Small intestine (tissue), 16 donors: Measurements from ENCODE around the gene SART1. TPM values are rescaled to one million over a fixed set of nuclear protein-coding genes. Genes with fewer than 3 reads are reported as not detected.
A peak's percentile ranks its signal among the peaks of the same experiment; 100 is the strongest.

Source experiments
- DNase-seq, 2 donors: peaks; one replicate each; pipeline versions ENCODE4 v3.0.0 to v3.0.0-alpha.2; 2013
- FAIRE-seq: peaks from 2 replicates; lab custom pipeline; 2012; peaks lifted over from hg19 to GRCh38; lab: Jason Lieb, UNC
- H3K27ac ChIP-seq, 3 donors: one replicate each; pipeline ENCODE4 v1.5.1; 2013; ENCODE audit warnings: low read length in 2 of 3, mild to moderate bottlenecking in 2 of 3, control low read depth in 1 of 3, inconsistent platforms in 1 of 3, low read depth in 1 of 3, moderate library complexity in 1 of 3
- H3K27me3 ChIP-seq, 3 donors: one replicate each; pipeline ENCODE4 v1.6.1; 2013; ENCODE audit warnings: low read length in 3 of 3, inconsistent platforms in 1 of 3; ENCODE audit not compliant: control insufficient read depth in 3 of 3, insufficient read depth in 3 of 3
- H3K36me3 ChIP-seq, 3 donors: one replicate each; pipeline ENCODE4 v1.6.1; 2013; ENCODE audit warnings: low read length in 3 of 3, inconsistent platforms in 1 of 3, low read depth in 1 of 3, mild to moderate bottlenecking in 1 of 3, moderate library complexity in 1 of 3; ENCODE audit not compliant: control insufficient read depth in 3 of 3, insufficient read depth in 2 of 3
- H3K4me1 ChIP-seq, 3 donors: one replicate each; pipeline ENCODE4 v1.6.1; 2013; ENCODE audit warnings: low read length in 2 of 3, inconsistent platforms in 1 of 3, low read depth in 1 of 3, mild to moderate bottlenecking in 1 of 3, moderate library complexity in 1 of 3; ENCODE audit not compliant: control insufficient read depth in 3 of 3, insufficient read depth in 2 of 3
- H3K4me3 ChIP-seq, 3 donors: one replicate each; pipeline ENCODE4 v1.5.1; 2013; ENCODE audit warnings: low read length in 3 of 3, control low read depth in 1 of 3, inconsistent platforms in 1 of 3, low read depth in 1 of 3, mild to moderate bottlenecking in 1 of 3, moderate library complexity in 1 of 3
- H3K9me3 ChIP-seq, 2 donors: one replicate each; pipeline ENCODE4 v1.6.1; 2013; ENCODE audit warnings: low read depth in 1 of 2, low read length in 1 of 2; ENCODE audit not compliant: control insufficient read depth in 2 of 2, insufficient read depth in 1 of 2
- WGBS, 3 donors: extraction: QIAGEN DNeasy Blood & Tissue Kit; methylation state at CpG; one replicate each; pipeline ENCODE4 v1.1.7; 2013; 5-methylcytosine and 5-hydroxymethylcytosine counted together
- long read RNA-seq, 10 donors: transcript quantifications; one replicate each; lab custom pipeline, GENCODE V29; 2026
- polyA plus RNA-seq, 4 donors: library from polyadenylated mRNA; stranded (reverse) in 3 of 4; unstranded in 1 of 4; fragments of 200-250 nt in 3 of 4; fragments of 120-200 nt in 1 of 4; gene quantifications; one replicate each; pipeline versions ENCODE4 v1.2.1 to v1.2.3, GENCODE V29; 2013
- donor health status: healthy with polysubstance abuse.
- donor health status: control.
- donor health status: control.
- donor health status: Bipolar disorder and iron deficiency.
- donor health status: healthy.

Gene SART1
- 10 to 100 TPM; 39.3 to 95.9 (median 52.9) TPM for polyA plus RNA-seq
- long read RNA-seq, donor 1, transcript SART1-201 (20 exons, 3,293 nt), result major isoform, 5 of 5 reads
- long read RNA-seq, donor 1, partial matches to known transcripts, result 0 of 5 reads
- long read RNA-seq, donor 1, other reads (novel, unspliced or antisense), result 0 of 5 reads
- long read RNA-seq, donor 2, partial matches to known transcripts, result 0 of 1 reads
- long read RNA-seq, donor 2, other reads (novel, unspliced or antisense), result 0 of 1 reads
- long read RNA-seq, donor 3, partial matches to known transcripts, result 0 of 2 reads
- long read RNA-seq, donor 3, other reads (novel, unspliced or antisense), result 0 of 2 reads
- long read RNA-seq, donor 4, result 0 reads
- long read RNA-seq, donor 5, partial matches to known transcripts, result 0 of 1 reads
- long read RNA-seq, donor 5, other reads (novel, unspliced or antisense), result 0 of 1 reads
- long read RNA-seq, donor 6, partial matches to known transcripts, result 0 of 2 reads
- long read RNA-seq, donor 6, other reads (novel, unspliced or antisense), result 0 of 2 reads
- long read RNA-seq, donor 7, result 0 reads
- long read RNA-seq, donor 8, result 0 reads
- long read RNA-seq, donor 9, partial matches to known transcripts, result 0 of 2 reads
- long read RNA-seq, donor 9, other reads (novel, unspliced or antisense), result 0 of 2 reads
- long read RNA-seq, donor 10, transcript SART1-201 (20 exons, 3,293 nt), result major isoform, 6 of 8 reads
- long read RNA-seq, donor 10, partial matches to known transcripts, result 0 of 8 reads
- long read RNA-seq, donor 10, other reads (novel, unspliced or antisense), result 0 of 8 reads

- H3K27me3 ChIP-seq, result no peaks in the 10 kb centered on the region
- FAIRE-seq, result no peak
- peak within 1 kb of the TSS; percentile 51 to 99 (median 98) for H3K4me3 ChIP-seq
- H3K9me3 ChIP-seq, result no peaks in the 10 kb centered on the region
- 0% methylated on average over 85 to 97 of the region's 97 CpGs for WGBS, 3 donors
- H3K36me3 ChIP-seq, result peaks cover 13 to 29% (median 21%) of the 10 kb centered on the region in 3 donors
- DNase-seq, result peak; percentile 96 to 98
- H3K27ac ChIP-seq, result peak within 1 kb of the TSS; percentile 74 to 97 (median 81)
- H3K4me1 ChIP-seq, result peaks cover 3 to 12% (median 8%) of the 10 kb centered on the region in 3 donors
These were observed at the start of gene SART1 for GRCh38 chr11:65961267-65962140. Gene SART1, plus strand, starts transcription at chr11:65961734. Its CDS starts 47 bp downstream, at chr11:65961781.

GRCh38 chr11:65912845-65913244, 48.7 kb upstream of the SART1 start:
- Histone ChIP-seq H3K4me1 (peaks cover 3 to 14% (median 10%) of the 10 kb centered on the region in 3 donors), H3K36me3 (peaks cover 0 to 15% (median 0%) of the 10 kb centered on the region in 3 donors), H3K27me3 (peaks cover 0 to 20% (median 0%) of the 10 kb centered on the region in 3 donors), H3K4me3 (no peak overlapping the region), H3K9me3 (no peaks in the 10 kb centered on the region), H3K27ac (no peak overlapping the region)
- DNase-seq, result no peak
- WGBS, 3 donors, result 65 to 70% (median 67%) methylated on average over 4 of the region's 4 CpGs
- FAIRE-seq, result no peak

GRCh38 chr11:65915101-65915820, 46.3 kb upstream of the SART1 start:
- H3K27ac ChIP-seq, result peak overlapping the region in 1 of 3 donors; percentile 82
- 60 to 72% (median 62%) methylated on average over 10 of the region's 10 CpGs for WGBS, 3 donors
- FAIRE-seq, result no peak

GRCh38 chr11:65915821-65916251, 45.7 kb upstream of the SART1 start:
- DNase-seq, result no peak
- Histone ChIP-seq H3K9me3 (no peaks in the 10 kb centered on the region), H3K4me3 (no peak overlapping the region), H3K27me3 (peaks cover 0 to 3% (median 0%) of the 10 kb centered on the region in 3 donors), H3K4me1 (peaks cover 3 to 23% (median 21%) of the 10 kb centered on the region in 3 donors), H3K36me3 (peaks cover 0 to 22% (median 0%) of the 10 kb centered on the region in 3 donors), H3K27ac (peak overlapping the region in 1 of 3 donors; percentile 82)
- WGBS, 3 donors, result 45 to 62% (median 53%) methylated on average over 13 of the region's 13 CpGs
- FAIRE-seq, result no peak

More at GRCh38 chr11:65915101-65915820, 46.3 kb upstream of the SART1 start:
- H3K4me3 ChIP-seq, result no peak overlapping the region
- H3K27me3 ChIP-seq, result peaks cover 0 to 7% (median 0%) of the 10 kb centered on the region in 3 donors
- DNase-seq, result no peak
- peaks cover 3 to 17% (median 16%) of the 10 kb centered on the region in 3 donors for H3K4me1 ChIP-seq
- peaks cover 0 to 17% (median 0%) of the 10 kb centered on the region in 3 donors for H3K36me3 ChIP-seq
- no peaks in the 10 kb centered on the region for H3K9me3 ChIP-seq

- no peak overlapping the region for H3K4me3 ChIP-seq
- H3K36me3 ChIP-seq, result peaks cover 0 to 28% (median 0%) of the 10 kb centered on the region in 3 donors
- H3K4me1 ChIP-seq, result peaks cover 3 to 24% (median 21%) of the 10 kb centered on the region in 3 donors
- FAIRE-seq, result no peak
- peak overlapping the region in 1 of 3 donors; percentile 72 for H3K27ac ChIP-seq
- H3K27me3 ChIP-seq, result peaks cover 0 to 3% (median 0%) of the 10 kb centered on the region in 3 donors
- no peaks in the 10 kb centered on the region for H3K9me3 ChIP-seq
- WGBS, 3 donors, result 59 to 72% (median 66%) methylated on average over 7 of the region's 7 CpGs
- DNase-seq, result no peak
These were observed 45.1 kb upstream of the SART1 start for GRCh38 chr11:65916391-65916790.

GRCh38 chr11:65917077-65917433, 44.5 kb upstream of the SART1 start:
- Histone ChIP-seq H3K4me1 (peaks cover 3 to 22% (median 21%) of the 10 kb centered on the region in 3 donors), H3K27ac (peak overlapping the region in 1 of 3 donors; percentile 5), H3K36me3 (peaks cover 0 to 34% (median 2%) of the 10 kb centered on the region in 3 donors), H3K9me3 (no peaks in the 10 kb centered on the region), H3K4me3 (no peak overlapping the region), H3K27me3 (no peaks in the 10 kb centered on the region)
- FAIRE-seq (no peak), DNase-seq (no peak)
- 94 to 98% (median 97%) methylated on average over 3 of the region's 3 CpGs for WGBS, 3 donors

GRCh38 chr11:65917434-65918210, 43.9 kb upstream of the SART1 start:
- Histone ChIP-seq H3K4me3 (peak overlapping the region in 2 of 3 donors; percentile 82 to 97), H3K27me3 (no peaks in the 10 kb centered on the region), H3K4me1 (peaks cover 3 to 22% (median 21%) of the 10 kb centered on the region in 3 donors), H3K9me3 (no peaks in the 10 kb centered on the region), H3K27ac (peak overlapping the region in 1 of 3 donors; percentile 89), H3K36me3 (peaks cover 0 to 38% (median 3%) of the 10 kb centered on the region in 3 donors)
- no peak for DNase-seq
- 83 to 87% (median 83%) methylated on average over 32 to 35 of the region's 35 CpGs for WGBS, 3 donors
- FAIRE-seq, result no peak
